Measurements from ENCODE around the gene C14orf180.

C14orf180 gene

DNA sequence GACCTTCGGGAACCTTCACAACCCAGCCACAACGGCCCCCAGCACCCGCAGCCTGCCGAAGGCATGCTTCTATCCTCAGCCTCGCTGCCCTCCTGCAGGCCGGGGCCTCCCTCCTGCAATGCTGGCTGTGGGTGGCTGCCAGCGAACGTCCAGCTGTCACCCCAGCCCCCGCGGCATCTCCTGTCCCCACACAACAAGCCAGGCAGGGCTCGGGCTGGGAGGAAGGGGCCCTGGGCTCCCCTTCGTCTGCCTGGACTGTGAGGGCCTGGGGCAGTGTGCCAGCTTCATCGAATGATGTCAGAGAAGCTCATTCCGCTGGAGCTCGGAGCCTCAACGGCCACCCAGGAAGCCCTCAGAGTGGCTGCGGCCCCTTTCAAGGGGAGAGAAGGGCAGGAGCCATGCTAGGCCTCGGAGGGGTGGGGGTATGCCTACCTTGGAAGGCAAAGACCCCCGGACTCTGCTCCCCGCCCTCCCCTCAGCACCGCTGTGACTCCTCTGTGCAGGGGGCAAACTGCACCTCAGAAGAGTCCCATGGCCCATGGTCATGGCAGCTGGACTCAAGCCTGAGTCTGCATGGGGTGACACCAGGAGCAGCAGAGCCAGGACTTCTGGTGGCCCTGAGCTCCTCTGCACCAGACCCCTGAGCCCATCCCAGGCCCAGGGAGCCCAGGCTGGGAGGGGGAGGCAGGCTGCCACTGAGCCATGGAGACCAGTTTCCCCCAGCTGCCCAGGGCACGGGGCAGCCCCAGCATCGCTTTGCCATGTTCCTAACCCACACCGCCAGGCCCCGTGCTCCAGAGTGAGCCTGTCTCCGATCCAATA is 24.7 kb upstream of the C14orf180 start:
- no peak overlapping the region for H3K4me3 ChIP-seq (ENCODE audit: low read depth, low read length)
- TF ChIP-seq, protein P1, sequence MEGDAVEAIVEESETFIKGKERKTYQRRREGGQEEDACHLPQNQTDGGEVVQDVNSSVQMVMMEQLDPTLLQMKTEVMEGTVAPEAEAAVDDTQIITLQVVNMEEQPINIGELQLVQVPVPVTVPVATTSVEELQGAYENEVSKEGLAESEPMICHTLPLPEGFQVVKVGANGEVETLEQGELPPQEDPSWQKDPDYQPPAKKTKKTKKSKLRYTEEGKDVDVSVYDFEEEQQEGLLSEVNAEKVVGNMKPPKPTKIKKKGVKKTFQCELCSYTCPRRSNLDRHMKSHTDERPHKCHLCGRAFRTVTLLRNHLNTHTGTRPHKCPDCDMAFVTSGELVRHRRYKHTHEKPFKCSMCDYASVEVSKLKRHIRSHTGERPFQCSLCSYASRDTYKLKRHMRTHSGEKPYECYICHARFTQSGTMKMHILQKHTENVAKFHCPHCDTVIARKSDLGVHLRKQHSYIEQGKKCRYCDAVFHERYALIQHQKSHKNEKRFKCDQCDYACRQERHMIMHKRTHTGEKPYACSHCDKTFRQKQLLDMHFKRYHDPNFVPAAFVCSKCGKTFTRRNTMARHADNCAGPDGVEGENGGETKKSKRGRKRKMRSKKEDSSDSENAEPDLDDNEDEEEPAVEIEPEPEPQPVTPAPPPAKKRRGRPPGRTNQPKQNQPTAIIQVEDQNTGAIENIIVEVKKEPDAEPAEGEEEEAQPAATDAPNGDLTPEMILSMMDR (IDR thresholded peaks at IDR 0.05; ENCODE audit: control insufficient read depth, extremely low read depth, insufficient read depth), result no peak
- DNase-seq (ENCODE audit: low read depth), result no peak

DNA sequence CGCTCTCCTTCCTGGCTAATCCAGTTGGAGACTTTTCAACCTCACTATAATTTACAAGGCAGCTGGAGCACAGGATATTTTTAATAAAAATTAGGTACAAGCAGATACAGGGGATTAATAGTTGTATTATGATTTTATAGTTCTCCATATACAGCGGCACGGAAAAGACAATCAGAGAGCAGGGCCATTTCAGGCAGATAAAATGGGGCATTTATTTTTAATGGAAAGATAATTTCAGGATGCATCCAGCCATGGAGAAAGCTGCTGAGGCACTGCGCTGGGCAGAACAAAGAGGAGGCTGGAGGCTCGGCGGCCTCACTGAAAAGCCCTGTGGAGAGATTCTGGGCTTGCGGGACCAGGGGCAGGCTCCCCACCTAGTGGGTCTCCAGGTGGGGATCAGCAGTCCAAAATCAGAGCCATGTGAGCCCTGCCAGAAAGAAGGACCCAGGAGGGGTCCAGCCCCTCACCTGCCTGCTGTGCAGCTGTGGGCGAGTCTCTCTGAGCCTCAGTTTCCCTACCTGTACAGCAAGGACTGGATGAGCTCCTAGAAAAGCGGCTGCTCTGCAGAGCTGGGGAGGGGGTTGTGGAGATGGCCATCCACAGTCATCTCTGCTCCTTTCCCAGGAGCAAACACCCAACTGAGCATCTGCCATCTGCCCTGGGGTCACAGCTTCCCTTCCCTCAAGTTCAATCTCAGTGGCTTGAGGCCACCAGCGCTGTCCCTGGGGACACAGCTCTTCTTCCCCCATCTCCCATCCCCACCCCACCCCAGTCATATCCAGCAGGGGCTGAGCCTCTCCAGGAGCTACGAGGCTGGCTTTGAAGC is 23.9 kb upstream of the C14orf180 start:
- TF ChIP-seq, protein P1 (IDR thresholded peaks at IDR 0.05; ENCODE audit: control insufficient read depth, extremely low read depth, insufficient read depth), result no peak
- DNase-seq (ENCODE audit: low read depth), result no peak
- no peak overlapping the region for H3K4me3 ChIP-seq (ENCODE audit: low read depth, low read length)

DNA sequence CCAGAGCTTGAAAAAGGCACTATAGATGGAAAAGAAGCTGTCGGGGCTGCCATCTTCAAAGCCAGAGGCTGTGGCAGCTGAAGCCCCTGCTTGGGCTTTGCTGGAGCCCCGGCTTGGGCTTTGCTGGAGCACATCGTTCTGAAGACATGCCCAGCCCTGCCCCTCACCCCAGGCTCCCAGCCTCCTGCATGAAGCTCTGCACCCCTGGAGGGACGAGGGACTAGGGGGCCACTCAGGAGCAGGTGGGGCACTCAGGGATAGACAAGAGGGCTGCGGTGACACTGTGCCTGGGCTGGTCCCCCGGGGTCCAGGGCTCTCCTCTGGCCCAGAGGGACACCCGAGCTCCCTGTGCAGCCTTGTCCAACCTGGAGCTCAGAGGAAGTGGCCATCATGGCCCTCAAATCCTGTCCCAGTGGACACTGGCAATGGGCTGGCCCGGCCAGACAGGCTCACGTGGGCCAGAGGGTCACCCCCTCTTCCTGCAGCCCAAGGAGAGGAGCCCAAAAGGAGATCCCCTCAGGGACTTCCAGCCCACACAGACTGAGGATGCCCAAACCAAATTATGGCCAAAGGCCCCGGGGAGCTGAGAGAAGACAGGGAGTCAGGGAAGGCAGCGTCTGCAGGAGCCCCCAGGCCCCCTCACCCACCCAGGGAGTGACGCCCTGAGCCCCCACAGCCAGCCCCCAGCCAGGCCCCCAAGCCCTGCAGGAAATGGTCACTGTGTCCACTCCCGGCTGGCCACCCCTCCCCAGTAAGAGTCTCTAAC is 23.1 kb upstream of the C14orf180 start:
- TF ChIP-seq, protein P1 (IDR thresholded peaks at IDR 0.05; ENCODE audit: control insufficient read depth, extremely low read depth, insufficient read depth), result no peak
- no peak overlapping the region for H3K4me3 ChIP-seq (ENCODE audit: low read depth, low read length)

DNA sequence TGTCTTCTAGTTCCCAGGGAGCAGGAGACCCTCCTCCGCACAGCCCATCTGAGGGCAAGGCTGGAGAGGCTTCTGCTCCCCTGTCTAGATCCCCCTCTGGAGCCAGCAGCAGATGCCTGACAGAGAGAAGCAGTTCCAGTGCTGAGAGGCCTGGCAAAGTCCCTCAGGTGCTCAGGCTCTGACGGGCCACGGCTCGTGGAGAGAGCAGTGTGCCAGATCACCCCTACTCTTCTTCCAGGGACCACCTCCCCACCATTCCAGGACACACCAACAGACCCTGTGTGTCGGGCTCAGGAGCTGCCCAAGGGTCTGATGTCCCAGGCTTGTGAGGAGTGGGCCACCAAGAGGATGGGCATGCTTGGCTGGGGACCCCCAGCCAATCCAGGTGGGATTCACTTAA is 22.5 kb upstream of the C14orf180 start:
- TF ChIP-seq, protein P1 (IDR thresholded peaks at IDR 0.05; ENCODE audit: control insufficient read depth, extremely low read depth, insufficient read depth), result no peak
- no peak for DNase-seq (ENCODE audit: low read depth)

More for the DNA sequence above, 23.1 kb upstream of the C14orf180 start:
- no peak for DNase-seq (ENCODE audit: low read depth)

DNA sequence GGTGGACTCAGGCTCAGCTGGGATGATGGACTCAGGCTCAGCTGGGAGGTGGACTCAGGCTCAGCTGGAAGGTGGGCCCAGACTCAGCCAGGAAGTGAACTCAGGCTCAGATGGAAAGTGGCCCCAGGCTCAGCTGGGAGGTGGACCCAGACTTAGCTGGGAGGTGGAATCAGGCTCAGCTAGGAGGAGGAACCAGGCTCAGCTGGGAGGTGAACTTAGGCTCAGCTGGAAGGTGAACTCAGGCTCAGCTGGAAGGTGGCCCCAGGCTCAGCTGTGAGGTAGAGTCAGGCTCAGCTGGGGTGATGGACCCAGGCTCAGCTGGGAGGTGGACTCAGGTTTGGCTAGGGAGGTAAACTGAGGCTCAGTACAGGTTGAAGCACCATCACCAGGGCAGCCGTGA is 21.8 kb upstream of the C14orf180 start:
- TF ChIP-seq, protein P1 (IDR thresholded peaks at IDR 0.05; ENCODE audit: control insufficient read depth, extremely low read depth, insufficient read depth), result no peak
- DNase-seq (ENCODE audit: low read depth), result no peak
- H3K4me3 ChIP-seq (ENCODE audit: low read depth, low read length), result no peak overlapping the region

More for the DNA sequence above, 22.5 kb upstream of the C14orf180 start:
- no peak overlapping the region for H3K4me3 ChIP-seq (ENCODE audit: low read depth, low read length)

DNA sequence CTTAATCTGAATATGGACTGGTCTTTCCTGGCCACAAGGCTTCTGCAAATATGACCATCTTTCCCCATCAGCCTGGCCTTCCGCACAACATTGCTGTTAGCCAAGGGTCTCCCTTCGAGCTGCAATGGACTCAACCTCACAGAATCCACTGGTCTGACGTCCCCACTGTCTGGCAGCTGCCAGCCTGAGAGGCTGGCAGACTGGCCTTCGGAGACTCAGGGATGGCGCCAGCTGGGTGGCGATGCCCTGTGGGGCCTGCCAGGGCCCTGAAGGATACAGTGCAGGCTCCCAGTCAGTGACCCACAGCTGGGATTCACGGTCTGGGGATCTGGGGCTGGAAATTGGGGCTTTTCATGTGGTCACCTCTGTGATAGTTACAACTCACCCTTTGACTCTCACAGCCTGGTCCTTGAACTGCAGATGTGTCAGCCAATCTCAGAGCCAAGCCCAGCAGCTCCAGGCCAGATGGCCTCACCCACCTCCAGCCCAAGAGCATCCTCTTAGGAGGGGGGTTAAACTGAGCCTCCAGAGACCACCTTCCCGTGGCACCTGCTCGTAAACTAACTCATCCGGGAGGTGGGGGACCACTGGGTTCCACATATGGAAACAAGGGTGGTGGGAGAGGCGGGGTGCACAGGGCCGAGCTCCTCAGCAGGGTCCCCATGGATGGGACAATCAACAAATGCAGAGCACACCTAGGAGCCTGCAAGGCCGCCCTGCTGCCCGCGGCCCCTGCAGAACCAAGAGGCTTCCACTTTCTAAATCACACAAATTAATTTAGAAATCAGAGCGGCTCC is 21.1 kb upstream of the C14orf180 start:
- H3K4me3 ChIP-seq (ENCODE audit: low read depth, low read length), result no peak overlapping the region
- no peak for DNase-seq (ENCODE audit: low read depth)
- TF ChIP-seq, protein P1 (IDR thresholded peaks at IDR 0.05; ENCODE audit: control insufficient read depth, extremely low read depth, insufficient read depth), result no peak
